ENCODE results near the gene TANGO6.
"Not testable (repeated sequence)": the region's sequence is repeated elsewhere in the genome, so short reads cannot be mapped to it uniquely, and the experiment has no call there.

Gene TANGO6

DNA sequence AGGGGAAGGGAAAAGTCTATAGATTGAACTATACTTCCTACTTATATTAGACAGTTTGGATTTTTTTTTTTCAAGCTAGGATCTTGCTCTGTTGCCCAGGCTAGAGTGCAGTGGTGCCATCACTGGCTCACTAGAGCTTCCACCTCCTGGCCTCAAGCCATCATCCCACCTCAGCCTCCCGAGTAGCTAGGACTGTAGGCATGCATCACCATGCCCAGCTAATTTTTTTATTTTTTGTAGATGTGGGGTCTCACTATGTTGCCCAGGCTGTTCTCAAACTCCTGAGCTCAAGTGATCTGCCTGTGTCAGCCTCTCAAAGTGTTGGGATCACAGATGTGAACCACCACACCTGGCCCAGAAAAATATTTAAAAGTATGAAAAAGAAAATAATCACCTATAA, 141.1 kb downstream of the TANGO6 start:
- Mint-ChIP-seq H3K9me3 (no peaks in the 10 kb centered on the region), H3K4me1 (no peaks in the 10 kb centered on the region), H3K27ac (no peak overlapping the region), H3K36me3 (peaks cover 6% of the 10 kb centered on the region), H3K4me3 (no peak overlapping the region), H3K27me3 (no peaks in the 10 kb centered on the region)
- no peak for DNase-seq
- CTCF ChIA-PET, result no interaction called here

DNA sequence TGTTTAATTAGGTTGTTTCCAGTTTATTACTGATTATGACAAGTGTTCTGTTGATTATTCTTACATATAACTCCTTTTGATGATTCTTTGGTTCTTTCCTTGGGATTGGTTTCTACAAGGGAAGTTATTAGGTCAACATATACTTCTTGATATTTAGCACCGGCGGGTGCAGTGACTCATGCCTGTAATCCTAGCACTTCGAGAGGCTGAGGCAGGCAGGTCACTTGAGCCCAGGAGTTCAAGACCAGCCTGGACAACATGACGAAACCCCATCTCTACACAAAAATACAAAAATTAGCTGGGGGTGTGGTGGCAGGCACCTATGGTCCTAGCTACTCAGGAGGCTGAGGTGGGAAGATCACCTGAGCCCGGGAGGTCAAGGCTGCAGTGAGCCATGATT, 141.9 kb downstream of the TANGO6 start:
- H3K27ac Mint-ChIP-seq, result no peak overlapping the region
- H3K36me3 Mint-ChIP-seq, result peaks cover 6% of the 10 kb centered on the region
- H3K4me3 Mint-ChIP-seq, result no peak overlapping the region
- H3K9me3 Mint-ChIP-seq, result no peaks in the 10 kb centered on the region
- no peak for DNase-seq
- no peaks in the 10 kb centered on the region for H3K4me1 Mint-ChIP-seq
- CTCF ChIA-PET, result no interaction called here
- H3K27me3 Mint-ChIP-seq, result no peaks in the 10 kb centered on the region

DNA sequence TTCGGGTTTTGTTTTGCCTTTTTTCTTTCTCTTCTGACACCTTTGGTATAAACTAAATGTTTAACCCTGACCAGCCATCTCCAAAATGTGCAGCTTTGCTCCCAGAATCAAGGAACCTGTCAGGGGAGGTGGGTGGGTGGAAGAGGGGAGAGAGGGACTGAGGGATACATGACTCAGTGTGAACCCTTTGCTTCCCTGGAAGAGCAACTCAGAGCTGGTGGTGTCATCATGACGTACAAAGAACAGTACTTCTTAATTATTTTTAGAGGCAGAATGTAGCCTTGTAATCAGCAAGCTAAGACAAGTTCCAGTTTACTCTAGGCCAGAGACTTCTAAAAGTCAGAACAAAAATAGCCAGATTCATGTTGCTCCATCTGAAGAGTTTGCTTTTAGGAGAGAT, 142.5 kb downstream of the TANGO6 start:
- CTCF ChIA-PET, result no interaction called here
- H3K36me3 Mint-ChIP-seq, result peaks cover 6% of the 10 kb centered on the region
- no peak for DNase-seq

DNA sequence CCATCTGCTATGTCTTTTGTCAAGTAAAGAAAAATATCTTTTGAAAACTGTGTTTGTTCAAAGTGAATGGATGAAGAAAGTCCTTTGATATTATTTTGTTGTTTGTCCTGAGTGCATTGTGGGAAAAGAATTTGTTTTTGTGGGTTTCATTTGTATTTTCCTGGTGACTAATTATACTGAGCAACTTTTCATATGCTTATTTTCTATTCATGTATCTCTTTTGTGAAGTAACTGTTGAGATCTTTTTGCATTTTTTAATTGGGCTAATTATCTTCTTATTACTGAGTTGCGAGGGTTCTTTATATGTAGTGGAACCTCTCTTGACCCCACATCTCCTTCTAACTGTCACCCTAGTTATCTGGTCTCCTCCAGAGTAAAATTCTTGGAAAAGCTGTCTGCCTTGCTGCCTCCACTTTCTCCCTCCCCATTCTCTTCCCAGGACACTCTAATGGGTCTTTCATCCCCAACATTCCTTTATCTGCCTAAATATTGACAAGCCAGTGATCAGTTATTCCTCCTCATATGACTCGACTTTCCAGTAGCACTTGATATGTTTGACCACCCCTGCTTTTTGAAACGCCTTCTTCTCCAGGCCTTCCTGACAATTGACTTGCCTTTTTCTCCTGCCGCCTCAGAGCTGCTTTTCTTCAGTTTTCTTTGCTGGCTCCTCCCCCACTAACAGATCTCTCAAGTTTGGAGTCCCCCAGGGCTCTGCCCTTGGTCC, 144.6 kb downstream of the TANGO6 start:
- CTCF ChIA-PET, result no interaction called here
- Mint-ChIP-seq H3K9me3 (no peaks in the 10 kb centered on the region), H3K36me3 (peaks cover 1% of the 10 kb centered on the region), H3K27ac (no peak overlapping the region), H3K4me1 (no peaks in the 10 kb centered on the region), H3K27me3 (no peaks in the 10 kb centered on the region), H3K4me3 (no peak overlapping the region)
- no peak for DNase-seq

More for the DNA sequence above, 142.5 kb downstream of the TANGO6 start:
- Mint-ChIP-seq H3K27ac (no peak overlapping the region), H3K4me1 (no peaks in the 10 kb centered on the region), H3K4me3 (no peak overlapping the region), H3K9me3 (no peaks in the 10 kb centered on the region), H3K27me3 (no peaks in the 10 kb centered on the region)

DNA sequence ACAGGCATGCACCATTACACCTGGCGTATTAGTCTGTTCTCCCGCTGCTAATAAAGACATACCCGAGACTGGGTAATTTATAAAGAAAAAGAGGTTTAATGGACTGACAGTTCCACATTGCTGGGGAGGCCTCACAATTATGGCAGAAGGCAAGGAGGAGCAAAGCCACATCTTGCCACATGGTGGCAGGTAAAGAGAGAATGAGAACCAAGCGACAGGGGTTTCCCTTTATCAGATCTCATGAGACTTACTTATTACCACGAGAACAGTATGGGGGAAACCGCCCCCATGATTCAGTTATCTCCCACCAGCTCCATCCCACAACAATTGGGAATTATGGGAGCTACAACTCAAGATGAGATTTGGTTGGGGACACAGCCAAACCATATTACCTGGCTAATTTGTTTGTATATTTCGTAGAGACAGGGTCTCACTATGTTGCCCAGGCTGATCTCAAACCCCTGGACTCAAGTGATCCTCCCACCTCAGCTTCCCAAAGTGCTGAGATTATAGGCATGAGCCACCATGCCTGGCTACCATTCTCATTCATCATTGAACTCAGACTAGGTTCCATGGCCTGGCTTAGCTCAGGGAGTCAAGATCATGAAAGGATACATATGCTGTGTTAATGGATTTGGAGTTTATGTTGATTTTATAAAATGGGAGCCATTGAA, 147.0 kb downstream of the TANGO6 start:
- H3K9me3 Mint-ChIP-seq, H3K36me3 Mint-ChIP-seq, CTCF ChIA-PET, DNase-seq, H3K27ac Mint-ChIP-seq, H3K27me3 Mint-ChIP-seq, H3K4me3 Mint-ChIP-seq, H3K4me1 Mint-ChIP-seq: not testable (repeated sequence)

DNA sequence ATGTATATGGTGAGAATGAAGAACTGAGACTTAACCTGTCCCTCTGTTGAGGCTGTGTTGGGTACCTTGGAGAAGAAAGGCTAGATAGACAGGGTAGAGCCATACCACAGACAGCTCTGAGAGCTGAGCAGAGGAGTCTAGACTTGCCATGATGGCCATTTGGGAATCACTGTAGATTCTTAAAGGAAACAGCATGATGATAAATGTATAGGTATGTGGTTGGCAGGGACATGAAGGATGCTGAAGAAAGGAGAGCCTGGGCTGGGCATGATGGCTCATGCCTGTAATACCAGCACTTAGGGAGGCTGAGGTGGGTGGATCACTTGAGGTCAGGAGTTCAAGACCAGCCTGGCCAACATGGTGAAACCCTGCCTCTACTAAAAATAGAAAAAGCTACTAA, 147.7 kb downstream of the TANGO6 start:
- peaks cover 1% of the 10 kb centered on the region for H3K36me3 Mint-ChIP-seq
- no peak overlapping the region for H3K4me3 Mint-ChIP-seq
- no peaks in the 10 kb centered on the region for H3K27me3 Mint-ChIP-seq
- CTCF ChIA-PET, result interaction anchor here (0.6 kb wide), 1 partner anchor 71 kb away, joined by 3 read pairs; no protein-coding TSS in a partner anchor
- no peaks in the 10 kb centered on the region for H3K4me1 Mint-ChIP-seq
- DNase-seq, result no peak
- no peak overlapping the region for H3K27ac Mint-ChIP-seq
- no peaks in the 10 kb centered on the region for H3K9me3 Mint-ChIP-seq

DNA sequence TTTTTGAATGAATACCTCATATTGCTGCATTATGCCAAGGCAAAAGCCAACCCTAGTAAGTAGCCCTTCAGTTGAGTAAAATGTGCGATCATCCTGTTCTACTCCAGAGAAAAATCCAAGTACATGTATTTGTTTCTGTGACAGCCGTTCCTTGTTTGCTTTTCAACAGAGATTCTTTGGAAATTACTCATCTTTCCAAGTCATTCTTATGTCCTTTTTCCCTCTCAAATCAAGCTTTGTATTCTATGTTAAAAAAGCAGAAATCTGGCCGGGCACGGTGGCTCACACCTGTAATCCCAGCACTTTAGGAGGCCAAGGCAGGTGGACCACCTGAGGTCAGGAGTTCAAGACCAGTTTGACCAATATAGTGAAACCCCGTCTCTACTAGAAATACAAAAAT, 149.2 kb downstream of the TANGO6 start:
- no peaks in the 10 kb centered on the region for H3K4me1 Mint-ChIP-seq
- H3K27ac Mint-ChIP-seq, result no peak overlapping the region
- no peak overlapping the region for H3K4me3 Mint-ChIP-seq
- CTCF ChIA-PET, result no interaction called here
- H3K36me3 Mint-ChIP-seq, result peaks cover 14% of the 10 kb centered on the region
- no peaks in the 10 kb centered on the region for H3K27me3 Mint-ChIP-seq
- no peak for DNase-seq
- H3K9me3 Mint-ChIP-seq, result no peaks in the 10 kb centered on the region

DNA sequence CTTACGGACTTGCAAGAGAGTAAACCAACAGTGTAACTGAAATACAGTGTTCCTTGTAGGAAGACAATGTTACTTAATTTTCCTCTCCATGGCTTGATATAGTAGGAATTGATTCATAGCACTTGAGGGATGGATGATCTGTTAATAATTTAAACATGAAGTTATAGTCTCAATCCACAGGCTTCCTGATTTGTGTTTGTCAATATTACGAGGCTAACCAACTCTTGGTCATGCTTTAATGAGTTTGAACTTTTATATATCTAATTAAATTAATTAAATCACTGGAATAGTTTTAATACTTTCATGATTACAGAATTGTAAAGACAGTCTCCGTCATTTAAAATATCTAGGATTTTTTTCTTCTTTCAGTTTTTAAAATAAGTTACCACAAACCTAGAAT, 150.1 kb downstream of the TANGO6 start:
- Mint-ChIP-seq H3K27me3 (no peaks in the 10 kb centered on the region), H3K4me3 (no peak overlapping the region), H3K36me3 (peaks cover 17% of the 10 kb centered on the region), H3K27ac (no peak overlapping the region), H3K4me1 (no peaks in the 10 kb centered on the region), H3K9me3 (no peaks in the 10 kb centered on the region)
- DNase-seq, result no peak
- CTCF ChIA-PET, result no interaction called here

DNA sequence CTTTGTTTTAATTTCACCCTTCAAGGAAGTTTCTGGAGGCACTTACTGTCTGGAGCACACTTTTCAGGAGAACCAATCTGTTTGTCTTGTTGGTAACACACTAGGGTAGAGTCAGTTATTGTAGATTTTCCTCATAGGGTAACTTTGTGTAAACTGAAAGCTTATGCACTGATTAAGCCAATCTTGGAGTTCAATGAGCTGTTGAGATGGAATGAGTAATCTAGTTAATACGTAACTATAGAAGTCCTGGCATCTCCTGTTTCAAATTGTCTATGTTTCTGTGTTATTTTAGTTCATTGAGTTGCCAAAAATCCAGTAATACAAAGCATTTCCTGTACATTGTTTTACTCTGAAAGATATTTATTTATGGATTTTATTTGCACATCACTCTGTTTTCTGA, 150.6 kb downstream of the TANGO6 start:
- no peak for DNase-seq
- H3K36me3 Mint-ChIP-seq, result peaks cover 17% of the 10 kb centered on the region
- H3K27ac Mint-ChIP-seq, result no peak overlapping the region
- no peaks in the 10 kb centered on the region for H3K4me1 Mint-ChIP-seq
- no peaks in the 10 kb centered on the region for H3K27me3 Mint-ChIP-seq
- CTCF ChIA-PET, result no interaction called here
- no peak overlapping the region for H3K4me3 Mint-ChIP-seq
- no peaks in the 10 kb centered on the region for H3K9me3 Mint-ChIP-seq

DNA sequence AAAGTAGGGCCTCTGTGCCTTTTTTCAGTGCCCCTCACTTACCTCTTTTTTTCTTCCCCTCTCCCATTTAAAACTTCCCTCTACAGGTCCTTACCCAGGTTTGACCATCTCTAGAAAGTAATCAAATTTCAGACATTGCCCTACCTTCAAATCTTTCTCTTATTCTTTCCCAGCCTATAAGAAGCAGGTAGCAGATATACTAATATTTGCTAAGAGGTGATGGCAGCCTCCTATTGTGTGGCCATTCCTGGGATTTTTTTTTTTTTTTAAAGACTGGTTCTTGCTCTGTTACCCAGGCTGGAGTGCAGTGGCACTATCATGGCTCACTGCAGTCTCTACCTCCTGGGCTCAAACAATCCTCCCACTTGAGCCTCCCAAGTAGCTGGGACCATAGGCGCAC, 151.0 kb downstream of the TANGO6 start:
- no peaks in the 10 kb centered on the region for H3K4me1 Mint-ChIP-seq
- no peak overlapping the region for H3K4me3 Mint-ChIP-seq
- CTCF ChIA-PET, result no interaction called here
- no peaks in the 10 kb centered on the region for H3K9me3 Mint-ChIP-seq
- peaks cover 17% of the 10 kb centered on the region for H3K36me3 Mint-ChIP-seq
- no peaks in the 10 kb centered on the region for H3K27me3 Mint-ChIP-seq
- DNase-seq, result no peak
- H3K27ac Mint-ChIP-seq, result no peak overlapping the region

DNA sequence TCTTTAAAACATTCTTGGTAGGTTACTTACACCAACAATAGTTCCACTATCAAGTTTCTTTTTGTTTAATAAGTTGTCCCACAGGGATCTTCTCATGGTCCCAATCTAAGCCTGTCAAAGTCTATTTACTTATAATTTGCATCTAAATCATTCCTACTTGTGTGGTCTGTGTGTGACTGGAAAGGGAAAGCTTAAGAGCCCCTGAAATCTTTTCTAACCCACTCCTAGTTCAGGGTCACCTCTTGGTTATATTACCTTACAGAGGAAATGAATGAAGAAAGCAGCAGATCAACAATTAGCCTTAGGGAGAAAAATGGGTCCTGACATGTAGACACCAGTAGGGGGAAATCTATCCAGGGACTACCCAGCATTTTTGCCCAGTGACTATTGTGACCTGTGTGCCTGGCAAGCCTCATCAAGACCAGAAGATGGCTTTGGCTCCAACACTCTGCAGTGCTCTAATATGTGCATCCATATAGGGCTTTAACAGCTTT, 151.7 kb downstream of the TANGO6 start:
- Mint-ChIP-seq H3K9me3 (no peaks in the 10 kb centered on the region), H3K27me3 (no peaks in the 10 kb centered on the region), H3K4me1 (no peaks in the 10 kb centered on the region), H3K36me3 (peaks cover 17% of the 10 kb centered on the region), H3K4me3 (no peak overlapping the region), H3K27ac (no peak overlapping the region)
- DNase-seq, result no peak
- CTCF ChIA-PET, result no interaction called here

DNA sequence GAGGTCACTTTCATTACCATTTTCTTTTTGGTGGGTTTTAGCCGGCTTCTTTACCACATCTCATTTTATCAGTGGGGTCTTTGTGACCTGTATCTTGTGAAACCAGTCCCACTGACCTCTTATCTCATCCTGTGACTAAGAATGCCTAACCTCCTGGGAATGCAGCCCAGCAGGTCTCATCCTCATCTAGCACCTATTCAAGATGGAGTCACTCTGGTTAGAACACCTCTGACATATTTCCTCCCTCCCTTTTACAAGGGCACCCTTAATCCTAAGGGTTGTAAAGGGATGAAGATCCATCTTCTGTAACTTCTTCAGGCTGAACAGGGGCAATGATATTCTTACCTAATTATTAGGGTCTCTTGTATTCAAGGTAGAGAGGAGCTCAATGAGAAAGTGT, 154.2 kb downstream of the TANGO6 start:
- Mint-ChIP-seq H3K36me3 (peaks cover 30% of the 10 kb centered on the region), H3K4me3 (no peak overlapping the region), H3K4me1 (no peaks in the 10 kb centered on the region), H3K9me3 (peaks cover 4% of the 10 kb centered on the region), H3K27me3 (no peaks in the 10 kb centered on the region), H3K27ac (no peak overlapping the region)
- CTCF ChIA-PET, result no interaction called here
- no peak for DNase-seq

DNA sequence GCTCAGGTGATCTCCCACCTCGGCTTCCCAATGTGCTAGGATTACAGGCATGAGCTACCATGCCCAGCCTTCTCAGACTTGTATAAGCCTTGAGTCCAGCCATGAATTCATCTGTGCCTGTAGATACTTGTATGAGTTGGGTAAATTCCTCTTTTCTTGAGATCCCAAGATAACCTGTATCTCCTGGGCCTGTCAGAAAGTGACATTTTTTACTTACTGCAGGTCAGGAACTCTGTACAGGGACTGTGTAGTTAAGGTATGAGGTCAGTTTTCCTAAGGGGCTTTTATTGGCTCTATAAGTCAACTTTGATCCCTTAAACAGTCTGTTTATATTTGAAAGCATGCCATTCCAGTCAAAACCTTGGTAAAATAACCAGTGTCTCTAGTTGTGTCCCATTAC, 155.8 kb downstream of the TANGO6 start:
- H3K27me3 Mint-ChIP-seq, result no peaks in the 10 kb centered on the region
- peaks cover 38% of the 10 kb centered on the region for H3K36me3 Mint-ChIP-seq
- CTCF ChIA-PET, result no interaction called here
- no peak for DNase-seq
- peaks cover 13% of the 10 kb centered on the region for H3K9me3 Mint-ChIP-seq
- no peak overlapping the region for H3K27ac Mint-ChIP-seq
- H3K4me1 Mint-ChIP-seq, result no peaks in the 10 kb centered on the region
- H3K4me3 Mint-ChIP-seq, result no peak overlapping the region

DNA sequence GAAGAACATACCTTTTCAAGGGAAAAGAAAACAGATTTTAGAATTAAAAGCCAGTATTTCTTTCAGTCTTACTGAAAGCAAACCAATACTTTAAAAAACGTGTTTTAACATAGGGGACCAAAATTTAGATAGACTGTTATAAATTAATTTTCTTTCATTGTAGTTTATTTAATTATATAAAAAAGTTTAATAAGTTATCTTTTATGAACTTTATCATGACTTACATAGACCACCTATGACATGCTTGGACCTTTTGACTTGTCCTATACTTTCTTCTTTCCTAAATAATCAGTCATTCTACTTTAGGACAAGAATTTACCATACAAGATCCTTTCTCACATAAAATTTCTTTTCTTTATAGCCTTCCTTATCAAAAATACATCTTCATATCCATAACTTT, 160.2 kb downstream of the TANGO6 start:
- H3K27ac Mint-ChIP-seq, result no peak overlapping the region
- DNase-seq, result no peak
- CTCF ChIA-PET, result interaction anchor here (1.2 kb wide), 1 partner anchor 8 kb away, joined by 3 read pairs; no protein-coding TSS in a partner anchor
- H3K9me3 Mint-ChIP-seq, result peaks cover 18% of the 10 kb centered on the region
- H3K4me3 Mint-ChIP-seq, result no peak overlapping the region
- H3K36me3 Mint-ChIP-seq, result peaks cover 24% of the 10 kb centered on the region
- no peaks in the 10 kb centered on the region for H3K4me1 Mint-ChIP-seq
- H3K27me3 Mint-ChIP-seq, result no peaks in the 10 kb centered on the region

DNA sequence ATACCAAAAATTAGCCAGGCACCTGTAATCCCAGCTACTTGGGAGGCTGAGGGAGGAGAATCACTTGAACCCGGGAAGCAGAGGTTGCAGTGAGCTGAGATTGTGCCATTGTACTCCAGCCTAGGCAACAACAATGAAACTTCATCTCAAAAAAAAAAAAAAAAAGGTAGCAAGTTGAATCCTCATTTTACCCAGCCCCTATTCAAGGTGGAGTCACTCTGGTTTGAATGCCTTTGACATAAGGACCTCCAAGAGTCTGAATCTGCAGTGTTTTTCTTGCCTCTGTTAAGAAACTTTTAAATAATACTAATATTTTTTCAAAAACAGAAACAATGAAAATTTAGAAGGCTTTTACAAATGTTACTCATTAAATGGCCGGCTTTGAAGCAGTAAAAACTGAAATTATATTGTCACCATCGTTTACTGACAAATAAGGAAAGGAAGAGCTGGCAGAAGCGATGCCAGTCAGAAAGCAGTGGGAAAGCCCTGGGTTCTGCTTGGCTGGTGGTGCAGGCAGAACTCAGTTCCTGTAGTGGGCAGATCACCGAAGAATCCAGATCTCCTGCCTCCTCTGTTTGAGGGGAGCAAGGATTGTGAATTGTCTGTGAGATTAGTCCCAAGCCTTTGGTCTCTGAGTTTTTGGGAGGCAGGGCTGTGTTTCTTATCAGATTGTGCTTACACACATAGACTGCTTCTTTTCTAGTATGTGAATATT, 162.5 kb downstream of the TANGO6 start:
- Mint-ChIP-seq H3K4me3 (no peak overlapping the region), H3K36me3 (peaks cover 24% of the 10 kb centered on the region), H3K27ac (no peak overlapping the region), H3K4me1 (no peaks in the 10 kb centered on the region), H3K27me3 (no peaks in the 10 kb centered on the region), H3K9me3 (peaks cover 18% of the 10 kb centered on the region)
- DNase-seq, result no peak
- CTCF ChIA-PET, result no interaction called here

All from activated naive CD4-positive, alpha-beta T cell treated with anti-CD3 and anti-CD28 coated beads, Interleukin-2, amount 10 ng/mL, durations not matched to agents 7 days and 5 days (primary cell).